HG03103 (cell line): Measurements from ENCODE around the gene PLOD2.
A peak's percentile ranks its signal among the peaks of the same experiment; 100 is the strongest.

Experiments used
- ATAC-seq: cut with Tn5 transposase; IDR thresholded peaks from one replicate; pipeline ENCODE4 v1.9.1; 2021; ENCODE audit warnings: low read depth; ENCODE audit not compliant: unreplicated experiment

The PLOD2 gene

GRCh38 chr3:146160964-146161662 is at the start of gene PLOD2:
Gene PLOD2, minus strand, starts transcription at chr3:146161184. Its CDS starts 195 bp downstream, at chr3:146160989.
- peak; percentile 52 for ATAC-seq

- ATAC-seq: no peak
Measured at GRCh38 chr3:146209371-146209770, 48.4 kb upstream of the PLOD2 start.

- no peak for ATAC-seq
Measured at GRCh38 chr3:146203776-146204175, 42.8 kb upstream of the PLOD2 start.

- no peak for ATAC-seq
Measured at GRCh38 chr3:146200461-146201220, 39.7 kb upstream of the PLOD2 start.

- ATAC-seq: no peak
Measured at GRCh38 chr3:146199762-146200161, 38.8 kb upstream of the PLOD2 start.

- ATAC-seq: no peak
Measured at GRCh38 chr3:146196789-146197188, 35.8 kb upstream of the PLOD2 start.

GRCh38 chr3:146195605-146196004 is 34.6 kb upstream of the PLOD2 start:
- ATAC-seq: no peak

GRCh38 chr3:146195030-146195429 is 34.0 kb upstream of the PLOD2 start:
- ATAC-seq: no peak

GRCh38 chr3:146191051-146191450 is 30.1 kb upstream of the PLOD2 start:
- no peak for ATAC-seq

- ATAC-seq: peak; percentile 96
Measured at GRCh38 chr3:146189519-146190173, 28.7 kb upstream of the PLOD2 start.

- ATAC-seq: no peak
Measured at GRCh38 chr3:146187334-146187950, 26.5 kb upstream of the PLOD2 start.

- no peak for ATAC-seq
Measured at GRCh38 chr3:146184241-146185015, 23.4 kb upstream of the PLOD2 start.

GRCh38 chr3:146181216-146181615 is 20.2 kb upstream of the PLOD2 start:
- no peak for ATAC-seq

- no peak for ATAC-seq
Measured at GRCh38 chr3:146180376-146180775, 19.4 kb upstream of the PLOD2 start.

GRCh38 chr3:146178006-146178689 is 17.2 kb upstream of the PLOD2 start:
- ATAC-seq: no peak

GRCh38 chr3:146177519-146177918 is 16.5 kb upstream of the PLOD2 start:
- no peak for ATAC-seq

- no peak for ATAC-seq
Measured at GRCh38 chr3:146177072-146177471, 16.1 kb upstream of the PLOD2 start.

- no peak for ATAC-seq
Measured at GRCh38 chr3:146172586-146172985, 11.6 kb upstream of the PLOD2 start.

- ATAC-seq: no peak
Measured at GRCh38 chr3:146170591-146170990, 9.6 kb upstream of the PLOD2 start.

- ATAC-seq: no peak
Measured at GRCh38 chr3:146169891-146170290, 8.9 kb upstream of the PLOD2 start.
